Stimulated activated CD4-positive, alpha-beta T cell treated with anti-CD3 and anti-CD28 coated beads, Interleukin-2, amount 100 ng/mL, for 48 hours (primary cell): ENCODE measurements around the gene NDUFS4.
"Not testable (repeated sequence)": the region's sequence is repeated elsewhere in the genome, so short reads cannot be mapped to it uniquely, and the experiment has no call there.

ENCODE experiments used
- DNase-seq, 2 donors: peaks; one replicate each; pipeline ENCODE4 v3.0.0-alpha.2; 2020

NDUFS4 gene

GRCh38 chr5:53560506-53561191 is at the start of gene NDUFS4:
NDUFS4 (plus strand) TSS chr5:53560639; CDS start chr5:53560663, 24 bp downstream.
- peak; percentile 73 to 83 for DNase-seq

DNA sequence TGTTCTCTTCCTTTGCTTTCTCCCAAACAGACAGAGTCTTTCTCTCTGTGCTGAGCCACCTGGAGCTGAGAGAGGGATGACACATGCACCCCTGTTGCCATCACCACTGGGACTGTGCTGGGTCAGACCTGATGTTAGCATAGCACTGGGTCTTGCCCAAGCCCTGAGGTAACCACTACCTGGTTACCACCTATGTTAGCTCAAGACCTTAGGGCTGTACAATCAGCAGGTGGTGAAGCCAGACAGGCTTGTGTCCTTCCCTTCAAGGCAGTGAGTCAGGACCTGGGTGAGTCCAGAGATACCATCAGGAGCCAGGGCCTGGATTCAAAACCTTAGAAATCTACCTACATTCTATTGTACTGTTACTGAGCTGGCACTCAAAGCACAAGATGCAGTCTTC is 47.9 kb upstream of the NDUFS4 start:
- no peak for DNase-seq

GRCh38 chr5:53515988-53516387 is 44.5 kb upstream of the NDUFS4 start:
- no peak for DNase-seq

GRCh38 chr5:53520813-53521212 is 39.6 kb upstream of the NDUFS4 start:
- no peak for DNase-seq

DNA sequence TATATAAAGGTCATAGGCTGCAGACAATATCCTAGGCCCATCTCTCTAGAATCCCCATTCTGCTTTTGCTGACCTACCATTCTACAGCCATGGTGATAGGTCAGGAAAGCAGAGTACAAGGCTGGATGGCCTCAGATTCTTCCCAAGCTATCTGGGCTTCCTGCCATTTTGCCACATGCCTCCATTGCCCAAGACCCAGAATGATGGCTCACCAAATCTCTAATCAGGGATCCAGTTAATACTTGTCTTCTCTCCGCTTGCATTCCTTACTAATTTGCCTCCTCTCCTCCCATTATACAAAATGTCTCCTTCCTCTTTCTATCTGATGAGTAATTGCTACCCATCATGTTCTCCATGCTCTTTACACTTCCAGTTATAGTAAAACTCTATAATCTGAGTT is 22.7 kb upstream of the NDUFS4 start:
- DNase-seq: no peak

GRCh38 chr5:53540739-53541138 is 19.7 kb upstream of the NDUFS4 start:
- not testable (repeated sequence) for DNase-seq

GRCh38 chr5:53541859-53542258 is 18.6 kb upstream of the NDUFS4 start:
- no peak for DNase-seq

DNA sequence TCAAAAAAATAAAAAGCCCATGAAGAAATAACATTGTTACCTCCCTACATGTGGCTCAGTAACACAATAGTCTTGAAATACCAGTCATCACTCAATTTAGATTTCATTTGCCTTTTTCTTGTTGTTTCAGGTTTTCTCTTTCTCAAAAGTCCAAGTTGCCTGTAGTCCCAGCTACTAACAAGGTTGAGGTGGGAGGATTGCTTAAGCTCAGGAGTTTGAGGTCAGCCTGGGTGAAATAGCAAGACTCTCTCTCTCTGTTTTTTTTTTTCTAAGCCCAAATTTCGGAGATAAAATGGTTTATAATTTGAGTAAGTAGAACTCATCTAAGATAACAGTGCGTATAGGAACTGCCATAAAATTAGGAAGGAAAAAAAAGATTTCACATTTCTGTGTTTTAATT is 17.5 kb upstream of the NDUFS4 start:
- no peak for DNase-seq

DNA sequence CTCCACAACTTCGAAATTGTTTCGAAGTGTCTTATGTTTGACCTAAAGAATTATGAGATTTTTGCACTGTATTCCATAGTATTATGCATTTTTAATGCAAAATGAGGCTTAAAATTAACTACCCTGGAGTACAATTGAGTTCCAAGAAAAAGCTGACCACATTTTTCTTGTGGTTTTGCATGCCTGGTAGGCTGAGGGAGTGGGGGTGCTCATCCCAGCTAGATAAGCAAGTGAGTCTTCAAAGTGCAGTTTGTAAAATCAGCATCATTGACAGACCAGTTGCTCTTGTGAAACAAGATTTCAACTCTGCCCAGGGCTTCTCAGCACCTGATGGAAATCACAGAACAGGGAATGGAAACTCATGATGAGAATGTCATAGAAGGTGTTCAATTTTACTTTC is 17.0 kb upstream of the NDUFS4 start:
- no peak for DNase-seq

DNA sequence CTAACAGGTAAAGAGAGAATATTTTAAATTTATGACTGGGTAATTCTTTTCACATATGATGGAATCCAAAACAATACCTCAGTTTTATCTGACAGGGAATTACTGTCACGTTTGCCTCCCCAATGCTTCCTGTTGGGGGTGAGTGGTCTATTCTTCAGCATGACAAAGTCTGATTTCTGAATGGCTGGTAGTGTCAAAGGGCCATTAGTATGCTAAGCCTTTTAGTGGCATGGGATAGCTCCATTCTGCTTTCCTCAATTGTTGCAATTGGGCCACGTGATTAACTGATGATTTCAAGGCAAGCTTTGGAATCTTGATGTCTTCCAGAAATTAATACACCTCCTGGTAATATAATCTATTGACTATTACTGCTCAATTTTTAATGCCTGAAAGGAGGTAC is 14.7 kb upstream of the NDUFS4 start:
- DNase-seq: no peak

- DNase-seq: no peak
These were observed 13.2 kb upstream of the NDUFS4 start for GRCh38 chr5:53547226-53547625.

DNA sequence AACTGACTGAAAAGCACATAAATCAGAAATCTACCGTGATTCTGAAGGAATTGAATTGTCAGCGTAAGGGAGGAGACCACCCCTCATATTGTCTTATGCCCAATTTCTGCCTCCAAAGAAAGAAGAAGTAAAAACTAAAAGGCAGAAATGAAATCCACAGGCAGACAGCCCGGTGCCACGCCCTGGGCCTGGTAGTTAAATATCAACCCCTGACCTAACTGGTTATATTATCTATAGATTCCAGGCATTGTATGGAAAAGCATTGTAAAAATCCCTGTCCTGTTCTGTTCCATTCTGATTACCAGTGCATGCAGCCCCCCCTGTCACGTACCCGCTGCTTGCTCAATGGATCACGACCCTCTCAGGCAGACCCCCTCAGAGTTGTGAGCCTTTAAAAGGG is 11.9 kb upstream of the NDUFS4 start:
- not testable (repeated sequence) for DNase-seq

DNA sequence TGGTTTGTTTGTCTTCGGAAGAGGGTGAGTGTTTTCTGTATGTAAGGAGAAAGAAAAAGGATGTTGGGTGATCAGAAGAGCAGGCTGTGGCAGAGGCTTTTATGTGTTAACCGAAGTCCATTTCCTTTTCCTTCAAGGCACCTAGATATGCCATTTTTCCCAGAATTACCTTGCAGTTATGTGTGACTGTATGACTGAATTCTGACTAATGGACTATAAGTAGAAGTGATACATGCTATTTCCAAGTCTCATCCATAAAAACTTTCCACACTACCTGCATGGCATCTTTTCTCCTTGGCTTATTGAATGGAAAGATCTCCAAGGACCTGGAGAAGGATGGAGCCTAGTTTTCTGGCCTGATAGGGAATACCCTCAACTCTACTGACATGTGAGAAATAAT is 10.6 kb upstream of the NDUFS4 start:
- no peak for DNase-seq

DNA sequence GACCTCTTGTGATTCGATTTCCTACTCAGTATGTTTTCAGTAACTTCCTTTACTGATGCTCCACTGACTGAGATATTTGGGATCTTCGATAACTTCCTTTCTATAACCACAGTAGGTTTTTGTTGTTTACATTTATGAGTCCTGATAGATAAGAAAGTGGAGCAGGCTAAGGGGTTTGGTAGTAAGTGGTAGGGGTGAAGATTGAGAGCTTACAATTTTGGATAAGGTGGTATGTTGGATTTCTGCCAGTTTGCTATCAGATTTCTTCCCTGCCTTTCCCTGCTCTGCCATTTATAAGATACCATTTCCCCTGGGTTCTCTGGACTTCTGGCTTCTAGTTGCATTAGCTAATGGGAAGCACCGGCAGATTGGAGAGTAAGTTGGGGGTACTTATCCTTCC is 7.9 kb upstream of the NDUFS4 start:
- DNase-seq: no peak

GRCh38 chr5:53554444-53554843 is 6.0 kb upstream of the NDUFS4 start:
- no peak for DNase-seq

GRCh38 chr5:53555160-53555559 is 5.3 kb upstream of the NDUFS4 start:
- DNase-seq: no peak

- no peak for DNase-seq
These were observed 4.4 kb upstream of the NDUFS4 start for GRCh38 chr5:53556001-53556400.

GRCh38 chr5:53557386-53557785 is 3.1 kb upstream of the NDUFS4 start:
- no peak for DNase-seq

DNA sequence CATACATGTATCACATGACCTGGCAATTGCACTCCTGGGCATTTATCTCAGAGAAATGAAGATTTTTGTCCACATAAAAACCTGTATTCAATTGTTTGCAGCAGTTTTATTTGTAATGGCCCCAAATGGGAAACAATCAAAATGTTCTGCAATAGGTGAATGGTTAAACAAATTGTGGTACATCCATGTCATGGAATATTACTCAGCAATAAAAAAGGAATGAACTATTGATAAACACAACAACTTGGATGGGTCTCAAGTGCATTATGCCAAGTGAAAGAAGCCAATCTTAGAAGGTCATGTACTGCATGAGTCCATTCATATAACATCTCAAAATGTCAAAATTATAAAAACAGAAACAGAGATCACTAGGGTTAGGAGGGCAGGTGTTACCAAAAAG is 1.5 kb upstream of the NDUFS4 start:
- no peak for DNase-seq

DNA sequence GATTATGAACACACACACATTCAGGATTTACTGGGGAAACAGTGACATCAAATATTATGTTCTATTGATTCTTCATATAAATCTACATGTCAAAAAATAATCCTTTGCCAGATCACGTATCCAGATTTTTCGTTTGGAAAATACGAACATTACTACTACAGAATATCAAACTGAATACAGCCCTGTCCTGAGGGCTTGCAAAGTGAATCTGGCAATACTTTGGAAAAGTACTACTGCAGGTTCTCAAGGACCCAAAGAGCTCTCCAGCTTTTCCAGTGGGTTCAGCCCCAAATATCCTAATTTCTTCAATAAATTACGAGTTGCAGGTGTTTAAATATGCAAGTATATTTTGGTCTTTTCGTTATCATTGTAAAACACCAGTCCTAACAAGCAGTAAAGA is 411 bp upstream of the NDUFS4 start:
- DNase-seq: no peak

DNA sequence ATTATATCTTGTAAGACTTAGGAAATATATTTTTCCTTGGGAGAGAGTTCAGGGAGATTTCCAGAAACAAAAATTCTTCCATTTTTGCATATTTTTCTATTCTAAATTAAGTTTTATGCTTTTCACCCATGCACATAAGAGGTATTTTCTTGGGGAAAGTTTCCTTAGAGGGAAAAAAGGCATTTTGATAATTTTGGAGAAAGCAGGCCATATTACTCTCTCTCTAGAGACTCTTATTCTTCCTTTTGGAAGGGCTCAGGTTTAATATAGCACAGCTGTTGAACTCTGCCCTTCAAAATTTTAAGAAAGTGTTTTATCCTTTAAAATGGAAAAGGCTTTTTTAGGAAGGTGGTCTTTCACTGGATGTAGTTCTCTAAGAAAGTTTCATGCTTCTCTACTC is 8.0 kb downstream of the NDUFS4 start:
- DNase-seq: no peak

DNA sequence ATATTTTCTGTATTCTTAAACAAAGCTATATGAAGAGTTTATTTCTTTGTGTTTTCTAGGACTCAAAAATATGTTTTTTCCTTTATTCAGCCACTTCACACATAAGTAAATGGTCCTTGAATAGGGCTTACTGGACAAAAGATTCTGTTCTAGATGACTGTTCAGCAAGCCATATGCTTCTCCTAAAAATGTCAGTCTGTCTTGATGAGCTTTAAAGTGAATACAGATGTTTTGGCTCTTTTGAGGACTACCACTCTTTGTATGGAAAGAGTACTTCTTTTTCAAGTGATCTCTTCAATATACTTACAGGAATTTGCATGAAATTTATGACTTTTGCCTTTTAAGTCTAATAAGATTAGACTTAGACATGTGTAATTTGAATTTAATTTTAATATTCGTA is 8.4 kb downstream of the NDUFS4 start:
- no peak for DNase-seq

GRCh38 chr5:53569453-53569852 is 9.0 kb downstream of the NDUFS4 start:
- DNase-seq: no peak

DNA sequence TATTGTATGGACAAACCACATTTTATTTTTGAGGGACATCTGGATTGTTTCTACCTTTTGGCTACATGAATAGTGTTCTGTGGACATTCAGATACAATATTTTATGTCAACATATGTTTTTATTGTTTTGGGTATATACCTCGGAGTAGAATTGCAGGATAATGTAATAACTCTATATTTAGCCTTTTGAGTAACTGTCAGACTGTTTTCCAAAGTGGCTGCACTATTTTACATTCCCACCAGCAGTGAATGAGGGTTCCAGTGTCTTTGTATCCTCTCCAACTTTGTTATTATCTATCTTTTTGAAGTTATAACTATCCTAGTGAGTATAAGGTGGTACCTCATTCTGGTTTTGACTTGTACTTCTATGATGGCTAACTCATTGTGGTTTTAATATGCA is 11.0 kb downstream of the NDUFS4 start:
- DNase-seq: no peak

- DNase-seq: no peak
These were observed 14.7 kb downstream of the NDUFS4 start for GRCh38 chr5:53575101-53575500.

GRCh38 chr5:53575831-53576230 is 15.4 kb downstream of the NDUFS4 start:
- DNase-seq: no peak
